Effector memory CD8-positive, alpha-beta T cell (primary cell): ENCODE data around the gene NBPF3.
A peak's percentile ranks its signal among the peaks of the same experiment; 100 is the strongest.
"Not testable (repeated sequence)": the region's sequence is repeated elsewhere in the genome, so short reads cannot be mapped to it uniquely, and the experiment has no call there.

Experiments
- ATAC-seq: fragments of 150-1000 bp; cut with Tn5 transposase; replicated peaks from 2 replicates; pipeline ENCODE4 v1.10.0; 2021; ENCODE audit warnings: mild to moderate bottlenecking, moderate library complexity
- DNase-seq, 3 experiments: peaks; one replicate each; pipeline ENCODE4 v3.0.0; 2021
- H3K27ac Mint-ChIP-seq, 2 donors: one replicate each; pipeline ENCODE4 v1.8.0; 2022; ENCODE audit warnings: mild to moderate bottlenecking in 2 of 2, mixed read lengths in 2 of 2, moderate library complexity in 2 of 2
- H3K27me3 Mint-ChIP-seq, 2 donors: one replicate each; pipeline ENCODE4 v1.8.0; 2022; ENCODE audit warnings: mixed read lengths in 2 of 2
- H3K36me3 Mint-ChIP-seq: one replicate; pipeline ENCODE4 v1.8.0; 2022; ENCODE audit warnings: mild to moderate bottlenecking, moderate library complexity, mixed read lengths; ENCODE audit not compliant: insufficient read depth
- H3K4me1 Mint-ChIP-seq, 2 donors: one replicate each; pipeline ENCODE4 v1.8.0; 2022; ENCODE audit warnings: low read depth in 2 of 2, mixed read lengths in 2 of 2
- H3K4me3 Mint-ChIP-seq, 2 donors: one replicate each; pipeline ENCODE4 v1.8.0; 2022; ENCODE audit warnings: mild to moderate bottlenecking in 2 of 2, mixed read lengths in 2 of 2, moderate library complexity in 2 of 2
- H3K9me3 Mint-ChIP-seq, 2 donors: one replicate each; pipeline ENCODE4 v1.8.0; 2022; ENCODE audit warnings: mixed read lengths in 2 of 2

Gene NBPF3

DNA sequence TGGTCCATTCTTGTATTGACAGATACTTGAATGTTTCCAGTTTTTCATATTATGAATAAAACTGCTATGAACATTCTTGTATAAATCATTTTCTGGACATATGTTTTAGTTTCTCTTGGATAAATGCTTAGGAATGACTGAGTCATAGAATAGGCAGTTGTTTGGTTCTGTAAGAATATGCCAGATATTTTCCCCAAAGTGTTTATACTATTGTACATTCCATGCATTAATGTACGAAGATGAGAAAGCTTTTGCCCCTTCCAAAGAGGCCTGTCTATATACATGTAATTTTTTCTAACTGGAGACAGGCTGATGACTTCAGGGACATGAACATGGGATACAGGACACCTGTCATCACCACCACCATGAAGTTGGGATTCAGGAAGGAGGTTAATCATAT is 11.3 kb downstream of the NBPF3 start:
- Mint-ChIP-seq H3K36me3 (peaks cover 12% of the 10 kb centered on the region), H3K4me1 (peaks cover 19 to 27% of the 10 kb centered on the region in 2 donors), H3K4me3 (no peak overlapping the region), H3K27me3 (no peaks in the 10 kb centered on the region), H3K27ac (no peak overlapping the region), H3K9me3 (no peaks in the 10 kb centered on the region)
- DNase-seq (no peak), ATAC-seq (no peak)

DNA sequence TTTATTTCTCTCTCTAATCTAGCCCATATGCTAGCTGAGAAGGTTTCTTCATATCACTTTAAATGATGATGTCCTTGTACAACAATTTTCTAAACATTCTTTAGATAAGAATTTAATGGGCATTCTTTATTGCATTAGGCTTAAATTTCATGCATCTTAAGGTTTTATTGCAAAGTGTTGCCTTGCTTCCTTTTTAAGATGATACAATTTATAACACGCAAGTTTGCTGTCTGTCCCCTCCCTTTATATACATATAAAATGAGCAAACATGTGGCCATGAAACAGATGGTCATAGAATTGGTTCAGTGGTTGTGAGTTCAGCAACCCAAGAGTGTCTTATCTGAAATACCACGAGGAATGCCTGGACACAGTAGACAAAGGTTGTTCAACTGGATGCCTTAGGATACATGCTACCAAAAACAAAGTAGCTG is 12.1 kb downstream of the NBPF3 start:
- H3K4me1 Mint-ChIP-seq, result peaks cover 16 to 22% of the 10 kb centered on the region in 2 donors
- H3K27me3 Mint-ChIP-seq, result no peaks in the 10 kb centered on the region
- H3K36me3 Mint-ChIP-seq, result peaks cover 12% of the 10 kb centered on the region
- no peak overlapping the region for H3K4me3 Mint-ChIP-seq
- ATAC-seq (no peak), DNase-seq (no peak)
- no peak overlapping the region for H3K27ac Mint-ChIP-seq
- H3K9me3 Mint-ChIP-seq, result no peaks in the 10 kb centered on the region

DNA sequence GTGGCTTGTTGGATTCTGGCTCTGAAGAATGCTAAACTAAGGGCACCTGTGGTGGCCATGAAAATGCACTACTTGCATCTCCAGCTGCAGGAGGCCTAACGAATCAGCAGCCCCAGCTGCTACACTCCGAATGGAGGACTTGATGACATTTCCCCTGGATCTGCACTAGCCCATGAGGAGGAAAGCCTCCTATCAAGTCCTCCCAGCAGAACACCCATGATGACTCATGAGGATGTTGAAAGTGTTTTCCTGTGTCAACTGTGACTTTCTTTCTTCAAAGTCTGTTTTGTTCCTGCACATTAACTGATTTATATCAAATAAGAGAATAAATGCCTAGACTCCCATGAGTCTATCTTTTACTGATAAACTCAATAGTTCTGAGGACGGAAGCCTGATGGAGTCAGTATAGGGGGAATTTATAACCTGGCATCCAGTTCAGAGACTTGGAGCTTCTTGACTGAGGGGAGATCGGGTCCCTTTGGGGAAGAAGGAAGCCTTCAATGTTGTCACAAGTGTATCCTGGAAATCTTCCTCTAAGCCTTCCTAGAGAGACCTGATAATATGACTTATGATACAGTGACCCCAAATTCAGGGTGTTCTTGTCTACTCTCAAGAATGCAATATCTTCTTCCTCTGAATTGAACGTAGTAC is 14.2 kb downstream of the NBPF3 start:
- Mint-ChIP-seq H3K4me1 (peaks cover 14 to 17% of the 10 kb centered on the region in 2 donors), H3K27ac (peak overlapping the region in 1 of 2 donors; percentile 35)
- H3K27me3 Mint-ChIP-seq, DNase-seq, H3K4me3 Mint-ChIP-seq, H3K9me3 Mint-ChIP-seq, H3K36me3 Mint-ChIP-seq, ATAC-seq: not testable (repeated sequence)

GRCh38 chr1:21454904-21455303 is 15.0 kb downstream of the NBPF3 start:
- H3K9me3 Mint-ChIP-seq, ATAC-seq, H3K27me3 Mint-ChIP-seq, H3K36me3 Mint-ChIP-seq, H3K27ac Mint-ChIP-seq, H3K4me3 Mint-ChIP-seq, DNase-seq: not testable (repeated sequence)
- peaks cover 14% of the 10 kb centered on the region in 2 donors for H3K4me1 Mint-ChIP-seq

GRCh38 chr1:21457654-21458053 is 17.7 kb downstream of the NBPF3 start:
- Mint-ChIP-seq H3K27me3 (no peaks in the 10 kb centered on the region), H3K4me1 (peaks cover 11% of the 10 kb centered on the region in 2 donors), H3K4me3 (no peak overlapping the region), H3K9me3 (no peaks in the 10 kb centered on the region), H3K36me3 (no peaks in the 10 kb centered on the region), H3K27ac (no peak overlapping the region)
- DNase-seq (no peak), ATAC-seq (no peak)

GRCh38 chr1:21465127-21465526 is 25.2 kb downstream of the NBPF3 start:
- not testable (repeated sequence) for H3K4me1 Mint-ChIP-seq, DNase-seq, H3K36me3 Mint-ChIP-seq, H3K9me3 Mint-ChIP-seq, H3K4me3 Mint-ChIP-seq, H3K27ac Mint-ChIP-seq, ATAC-seq, H3K27me3 Mint-ChIP-seq

DNA sequence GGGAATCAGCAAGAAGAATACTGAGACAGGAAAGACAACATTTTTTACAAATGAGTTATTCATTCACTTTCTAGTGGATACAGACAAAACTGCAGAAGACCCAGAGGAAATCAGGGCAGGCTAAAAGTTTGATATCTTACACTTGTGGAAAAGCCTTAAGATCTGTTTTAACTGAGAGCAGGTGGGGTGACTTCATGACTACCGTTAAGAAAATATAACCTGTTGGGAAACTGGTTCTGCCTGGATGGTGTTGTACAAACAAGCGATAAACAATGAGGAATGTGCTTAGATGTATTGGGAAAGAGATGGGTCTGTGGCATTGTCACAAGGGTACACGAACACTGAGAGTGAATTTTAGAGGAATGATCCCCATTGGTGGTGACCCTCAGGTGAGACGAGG is 28.0 kb downstream of the NBPF3 start:
- not testable (repeated sequence) for H3K4me1 Mint-ChIP-seq, H3K27me3 Mint-ChIP-seq, ATAC-seq, H3K9me3 Mint-ChIP-seq, DNase-seq, H3K4me3 Mint-ChIP-seq, H3K27ac Mint-ChIP-seq, H3K36me3 Mint-ChIP-seq

- no peak overlapping the region for H3K27ac Mint-ChIP-seq
- H3K27me3 Mint-ChIP-seq, result no peaks in the 10 kb centered on the region
- peaks cover 8% of the 10 kb centered on the region for H3K36me3 Mint-ChIP-seq
- no peaks in the 10 kb centered on the region for H3K9me3 Mint-ChIP-seq
- H3K4me3 Mint-ChIP-seq, result no peak overlapping the region
- ATAC-seq (no peak), DNase-seq (no peak)
- H3K4me1 Mint-ChIP-seq, result no peaks in the 10 kb centered on the region
These were observed 28.7 kb downstream of the NBPF3 start for GRCh38 chr1:21468599-21468998.

DNA sequence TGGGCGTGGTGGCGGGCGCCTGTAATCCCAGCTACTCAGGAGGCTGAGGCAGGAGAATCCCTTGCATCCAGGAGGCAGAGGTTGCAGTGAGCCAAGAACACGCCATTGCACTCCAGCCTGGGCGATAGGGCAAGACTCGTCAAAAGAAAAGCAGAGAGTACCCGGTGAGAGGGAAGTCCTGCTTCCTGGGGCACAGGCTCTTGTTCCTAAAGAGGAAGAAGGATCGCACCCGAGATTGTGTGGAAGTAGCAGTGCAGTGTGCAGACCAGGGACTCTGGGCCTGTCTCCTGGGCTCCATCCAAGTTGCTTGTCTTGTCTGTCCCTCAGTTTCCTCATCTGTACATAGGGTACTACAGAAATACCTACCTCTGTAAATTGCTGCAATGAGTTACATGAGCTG is 29.6 kb downstream of the NBPF3 start:
- Mint-ChIP-seq H3K4me1 (no peaks in the 10 kb centered on the region), H3K27me3 (no peaks in the 10 kb centered on the region), H3K27ac (no peak overlapping the region), H3K36me3 (peaks cover 13% of the 10 kb centered on the region), H3K4me3 (no peak overlapping the region), H3K9me3 (no peaks in the 10 kb centered on the region)
- no peak for ATAC-seq
- no peak for DNase-seq

DNA sequence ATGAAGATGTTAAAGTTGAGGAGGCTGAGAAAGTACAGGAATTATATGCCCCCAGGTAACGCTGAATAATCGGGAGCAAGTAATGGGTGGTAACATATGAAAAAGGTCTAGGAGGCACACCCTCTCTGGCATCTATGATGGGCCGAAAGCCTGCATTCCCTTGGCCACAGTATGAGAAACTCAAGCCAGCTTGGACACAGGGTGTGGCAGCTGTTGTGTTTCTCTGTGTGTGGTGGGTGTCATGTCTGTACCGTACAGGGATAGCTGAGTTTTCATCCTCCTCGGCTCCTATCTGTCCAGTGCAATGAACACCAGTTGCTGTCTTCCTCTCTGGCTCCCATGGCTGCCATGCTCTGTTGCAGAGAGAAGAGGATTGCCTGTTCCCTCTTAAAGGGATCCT is 32.9 kb downstream of the NBPF3 start:
- Mint-ChIP-seq H3K27ac (no peak overlapping the region), H3K27me3 (no peaks in the 10 kb centered on the region), H3K4me3 (no peak overlapping the region), H3K4me1 (no peaks in the 10 kb centered on the region), H3K36me3 (peaks cover 15% of the 10 kb centered on the region), H3K9me3 (no peaks in the 10 kb centered on the region)
- ATAC-seq (no peak), DNase-seq (no peak)

GRCh38 chr1:21478356-21478755 is 38.4 kb downstream of the NBPF3 start:
- ATAC-seq, result no peak
- DNase-seq, result no peak
- H3K36me3 Mint-ChIP-seq, result peaks cover 13% of the 10 kb centered on the region
- H3K9me3 Mint-ChIP-seq, result no peaks in the 10 kb centered on the region
- no peak overlapping the region for H3K27ac Mint-ChIP-seq
- H3K4me3 Mint-ChIP-seq, result no peak overlapping the region
- no peaks in the 10 kb centered on the region for H3K27me3 Mint-ChIP-seq
- H3K4me1 Mint-ChIP-seq, result no peaks in the 10 kb centered on the region

DNA sequence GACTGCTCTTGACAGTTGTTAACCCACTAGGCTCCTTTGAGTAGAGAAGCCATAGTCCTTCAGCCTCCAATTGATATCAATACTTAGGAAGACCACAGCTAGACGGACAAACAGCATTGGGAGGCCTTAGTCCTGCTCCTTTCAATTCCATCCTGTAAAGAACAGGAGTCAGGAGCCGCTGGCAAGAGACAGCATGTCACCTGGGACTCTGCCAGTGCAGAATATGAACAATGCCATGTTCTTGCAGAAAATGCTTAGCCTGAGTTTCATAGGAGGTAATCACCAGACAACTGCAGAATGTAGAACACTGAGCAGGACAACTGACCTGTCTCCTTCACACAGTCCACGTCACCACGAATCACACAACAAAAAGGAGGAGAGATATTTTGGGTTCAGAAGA is 43.9 kb downstream of the NBPF3 start:
- not testable (repeated sequence) for H3K27me3 Mint-ChIP-seq, ATAC-seq, H3K36me3 Mint-ChIP-seq, H3K4me1 Mint-ChIP-seq, H3K4me3 Mint-ChIP-seq, DNase-seq, H3K27ac Mint-ChIP-seq, H3K9me3 Mint-ChIP-seq

- H3K9me3 Mint-ChIP-seq, result peaks cover 0 to 9% of the 10 kb centered on the region in 2 donors
- H3K4me1 Mint-ChIP-seq, result peaks cover 8 to 9% of the 10 kb centered on the region in 2 donors
- no peak overlapping the region for H3K4me3 Mint-ChIP-seq
- no peak for ATAC-seq
- H3K27ac Mint-ChIP-seq, result peak overlapping the region; percentile 49 to 87
- H3K27me3 Mint-ChIP-seq, result peaks cover 15 to 29% of the 10 kb centered on the region in 2 donors
- no peak for DNase-seq
- no peaks in the 10 kb centered on the region for H3K36me3 Mint-ChIP-seq
These were observed 49.2 kb downstream of the NBPF3 start for GRCh38 chr1:21489146-21489545.

GRCh38 chr1:21490774-21491487 is 51.0 kb downstream of the NBPF3 start:
- ATAC-seq, result no peak
- peaks cover 0 to 9% of the 10 kb centered on the region in 2 donors for H3K9me3 Mint-ChIP-seq
- no peaks in the 10 kb centered on the region for H3K36me3 Mint-ChIP-seq
- H3K4me1 Mint-ChIP-seq, result peaks cover 8 to 9% of the 10 kb centered on the region in 2 donors
- H3K27me3 Mint-ChIP-seq, result peaks cover 15 to 29% of the 10 kb centered on the region in 2 donors
- DNase-seq, result no peak
- H3K27ac Mint-ChIP-seq, result no peak overlapping the region
- no peak overlapping the region for H3K4me3 Mint-ChIP-seq
